HG03457 (cell line): ENCODE results near the gene PEX6.
"Not testable (repeated sequence)": the region's sequence is repeated elsewhere in the genome, so short reads cannot be mapped to it uniquely, and the experiment has no call there.

Experiments
- ATAC-seq: cut with Tn5 transposase; IDR thresholded peaks from one replicate; pipeline ENCODE4 v1.9.1; 2021; ENCODE audit warnings: moderate number of reproducible peaks; ENCODE audit not compliant: unreplicated experiment

Gene PEX6

GRCh38 chr6:42966571-42966970 is 12.4 kb downstream of the PEX6 start:
- ATAC-seq: no peak

DNA sequence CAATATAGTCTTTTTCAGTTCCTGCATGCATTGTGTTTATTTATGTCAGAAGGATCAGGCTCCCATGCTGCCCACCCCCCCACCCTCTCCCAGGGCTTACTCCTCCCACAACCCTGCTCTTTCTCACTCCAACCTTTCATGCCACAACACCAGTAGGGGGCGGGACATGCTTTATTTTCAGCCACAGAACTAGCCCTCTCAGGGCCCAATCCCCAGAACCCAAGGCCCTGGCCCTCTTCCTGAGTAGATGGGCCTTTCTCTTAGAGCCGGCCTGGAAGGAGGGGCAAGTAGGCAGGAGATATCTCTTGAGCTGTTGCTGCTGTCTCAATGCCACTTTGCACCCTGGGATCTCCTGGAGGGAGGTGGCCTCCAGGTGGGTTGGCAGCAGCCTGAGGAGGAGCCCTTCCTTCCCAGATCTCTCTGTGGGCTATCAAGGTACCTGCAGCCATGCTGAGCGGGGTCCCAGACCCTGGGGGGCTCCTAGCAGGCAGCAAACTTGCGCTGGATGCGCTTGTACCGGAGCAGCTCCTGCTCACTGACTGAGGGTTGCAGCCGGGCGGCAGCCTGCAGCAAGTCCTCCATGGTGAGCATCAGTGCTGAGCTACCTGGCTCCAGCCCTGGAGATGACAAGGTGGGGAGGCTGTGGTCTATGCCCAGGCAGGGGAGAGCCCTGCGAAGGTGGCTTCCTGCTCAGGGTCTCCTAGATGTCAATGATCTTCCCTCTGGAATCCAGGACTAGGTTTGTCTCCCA is 15.0 kb downstream of the PEX6 start:
- ATAC-seq: no peak

DNA sequence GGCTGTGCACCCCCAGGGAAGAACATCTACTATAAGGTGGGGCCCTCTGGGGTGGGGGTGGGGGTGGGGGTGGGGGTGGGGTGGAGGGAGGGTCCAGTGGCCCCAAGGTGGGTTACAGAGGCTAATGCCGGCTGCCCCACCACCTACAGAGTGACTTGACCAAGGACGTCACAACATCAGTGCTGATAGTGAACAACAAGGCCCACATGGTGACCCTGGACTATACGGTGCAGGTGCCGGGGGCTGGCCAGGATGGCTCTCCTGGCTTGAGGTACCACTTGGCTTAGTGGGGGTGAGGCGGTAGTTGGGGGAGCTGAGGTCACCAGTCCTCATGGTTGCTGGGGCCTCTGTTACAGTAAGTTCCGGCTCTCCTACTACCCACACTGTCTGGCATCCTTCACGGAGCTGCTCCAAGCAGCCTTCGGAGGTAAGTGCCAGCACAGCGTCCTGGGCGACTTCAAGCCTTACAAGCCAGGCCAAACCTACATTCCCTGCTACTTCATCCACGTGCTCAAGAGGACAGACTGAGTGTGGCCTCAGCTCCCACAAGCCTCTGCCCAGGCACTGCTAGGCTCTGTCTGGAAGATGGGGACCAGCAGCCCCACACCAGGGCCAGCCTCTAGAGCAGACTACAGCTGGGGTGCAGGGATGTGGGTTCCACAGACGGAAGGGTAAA is 15.7 kb downstream of the PEX6 start:
- ATAC-seq: no peak

DNA sequence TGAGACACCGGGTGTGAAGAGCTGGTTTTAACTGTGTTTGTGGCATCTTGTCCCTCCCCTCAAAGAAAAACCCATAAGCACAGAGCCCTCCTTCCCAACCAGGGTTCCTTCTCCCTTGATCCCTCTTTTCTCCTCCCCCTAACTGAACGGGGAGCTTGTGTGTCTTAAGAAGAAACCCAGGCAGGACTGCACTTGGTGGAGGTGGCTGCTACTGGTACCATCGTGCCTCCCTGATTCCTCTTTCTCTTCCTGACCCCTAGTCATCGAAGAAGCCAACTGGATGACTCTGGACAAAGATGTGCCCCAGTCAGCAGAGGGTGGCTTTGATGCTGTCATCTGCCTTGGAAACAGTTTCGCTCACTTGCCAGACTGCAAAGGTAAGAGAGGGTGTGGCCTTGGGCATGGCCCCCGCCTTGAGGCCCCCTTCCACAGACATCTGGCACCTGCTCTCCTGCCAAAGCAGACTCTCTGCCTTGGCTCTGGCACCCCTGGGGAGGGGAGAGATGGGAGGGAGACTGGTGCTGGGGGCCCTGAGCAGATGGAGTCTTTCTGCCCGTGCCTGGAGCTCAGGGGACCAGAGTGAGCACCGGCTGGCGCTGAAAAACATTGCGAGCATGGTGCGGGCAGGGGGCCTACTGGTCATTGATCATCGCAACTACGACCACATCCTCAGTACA is 16.3 kb downstream of the PEX6 start:
- no peak for ATAC-seq

DNA sequence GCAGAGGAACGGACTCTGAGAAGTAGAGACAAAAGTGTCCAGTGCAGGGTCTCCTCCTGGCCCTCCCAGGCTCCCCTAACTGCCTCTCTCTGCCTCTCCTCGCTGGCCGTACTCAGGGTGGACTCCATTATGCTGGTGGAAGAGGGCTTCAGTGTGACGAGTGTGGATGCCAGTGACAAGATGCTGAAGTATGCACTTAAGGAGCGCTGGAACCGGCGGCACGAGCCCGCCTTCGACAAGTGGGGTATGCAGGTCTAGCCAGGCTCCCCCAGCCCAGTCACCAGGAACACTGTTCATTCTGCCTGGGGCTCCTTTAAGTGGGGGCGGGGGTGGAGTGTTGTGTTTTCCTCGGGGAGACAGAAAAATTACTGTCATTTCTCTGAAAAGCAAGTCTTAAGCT is 16.9 kb downstream of the PEX6 start:
- no peak for ATAC-seq

DNA sequence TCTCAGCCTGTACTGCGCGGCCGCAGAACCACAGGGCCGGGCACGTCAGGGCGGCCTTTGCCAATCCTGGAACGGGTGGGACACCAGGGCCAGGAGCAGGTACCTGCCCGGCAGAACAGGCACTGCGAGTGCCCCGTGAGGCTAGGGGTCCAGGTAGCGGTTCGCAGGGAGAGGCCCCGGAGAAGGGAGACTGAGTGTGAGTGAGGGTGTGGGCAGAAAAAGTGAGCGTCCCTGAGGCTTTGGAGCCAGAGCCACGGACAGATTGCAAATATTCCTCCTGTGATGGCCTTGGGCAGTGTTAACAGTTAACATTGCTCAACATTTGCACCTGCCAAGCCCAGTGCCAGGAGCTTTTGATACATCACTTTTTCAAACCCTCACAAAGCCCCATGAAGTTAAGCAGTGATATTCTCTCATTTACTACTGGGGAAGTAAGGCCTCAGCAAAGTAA is 17.9 kb downstream of the PEX6 start:
- ATAC-seq: no peak

GRCh38 chr6:42960243-42961019 is 18.6 kb downstream of the PEX6 start, which contains the start of gene GNMT:
Gene GNMT (plus strand): TSS chr6:42960754. CDS start chr6:42960768, 14 bp downstream.
- ATAC-seq: no peak

GRCh38 chr6:42959917-42960242 is 19.1 kb downstream of the PEX6 start:
- ATAC-seq: no peak

DNA sequence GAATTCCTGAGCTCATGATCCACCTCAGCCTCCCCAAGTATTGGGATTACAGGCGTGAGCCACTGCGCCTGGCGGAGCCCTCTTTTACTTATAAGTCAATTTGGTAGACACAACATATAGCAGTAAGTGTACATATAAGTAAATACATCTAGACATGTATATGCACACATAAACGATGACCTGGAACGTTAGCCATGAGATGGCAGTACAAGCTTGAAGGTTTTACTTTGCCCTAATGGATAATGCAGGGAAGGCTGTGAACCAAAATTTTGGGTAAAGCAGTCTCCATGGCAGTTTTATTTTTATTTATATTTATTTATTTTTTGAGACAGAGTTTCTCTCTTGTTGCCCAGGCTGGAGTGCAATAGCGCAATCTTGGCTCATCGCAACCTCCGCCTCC is 20.9 kb downstream of the PEX6 start:
- ATAC-seq: no peak

- not testable (repeated sequence) for ATAC-seq
Measured at GRCh38 chr6:42954405-42954804, 24.6 kb downstream of the PEX6 start.

GRCh38 chr6:42952389-42952788 is 26.6 kb downstream of the PEX6 start:
- no peak for ATAC-seq

DNA sequence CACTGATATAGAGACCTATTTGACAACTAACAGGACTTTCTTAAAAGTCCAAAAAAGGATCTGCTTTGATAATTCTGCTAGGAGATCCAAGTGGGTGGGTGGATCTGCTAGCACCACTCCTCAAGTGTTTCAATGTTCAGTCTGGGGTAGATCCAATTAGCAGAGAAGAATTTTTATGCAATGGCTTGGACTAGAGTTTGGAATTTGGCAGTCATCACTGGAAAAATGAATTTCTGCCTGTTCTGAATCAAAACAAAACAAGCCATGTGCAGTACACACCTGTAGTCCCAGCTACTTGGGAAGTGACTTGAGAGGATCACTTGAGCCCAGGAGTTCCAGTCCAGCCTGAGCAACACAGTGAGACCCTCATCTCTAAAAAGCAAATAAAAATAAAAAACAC is 31.0 kb downstream of the PEX6 start:
- no peak for ATAC-seq

DNA sequence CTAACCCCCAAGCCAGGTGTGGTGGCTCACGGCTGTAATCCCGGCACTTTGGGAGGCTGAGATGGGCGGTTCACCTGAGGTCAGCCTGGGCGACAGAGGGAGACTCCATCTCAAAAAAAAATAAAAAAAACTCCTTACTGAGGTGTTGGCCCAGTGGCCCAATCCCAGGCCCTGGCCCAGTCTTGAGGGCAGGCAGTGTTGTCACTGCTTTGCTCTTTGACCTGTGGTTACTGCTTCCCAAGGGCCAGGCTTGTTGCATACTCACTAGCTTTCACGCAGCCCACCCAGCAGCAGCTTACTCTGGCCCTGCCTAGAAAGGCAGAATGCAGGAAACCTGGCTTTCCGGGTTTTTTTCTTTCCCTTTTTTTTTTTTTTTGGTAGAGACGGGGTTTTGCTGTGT is 36.5 kb downstream of the PEX6 start:
- no peak for ATAC-seq

GRCh38 chr6:42941356-42941755 is 37.6 kb downstream of the PEX6 start:
- not testable (repeated sequence) for ATAC-seq

DNA sequence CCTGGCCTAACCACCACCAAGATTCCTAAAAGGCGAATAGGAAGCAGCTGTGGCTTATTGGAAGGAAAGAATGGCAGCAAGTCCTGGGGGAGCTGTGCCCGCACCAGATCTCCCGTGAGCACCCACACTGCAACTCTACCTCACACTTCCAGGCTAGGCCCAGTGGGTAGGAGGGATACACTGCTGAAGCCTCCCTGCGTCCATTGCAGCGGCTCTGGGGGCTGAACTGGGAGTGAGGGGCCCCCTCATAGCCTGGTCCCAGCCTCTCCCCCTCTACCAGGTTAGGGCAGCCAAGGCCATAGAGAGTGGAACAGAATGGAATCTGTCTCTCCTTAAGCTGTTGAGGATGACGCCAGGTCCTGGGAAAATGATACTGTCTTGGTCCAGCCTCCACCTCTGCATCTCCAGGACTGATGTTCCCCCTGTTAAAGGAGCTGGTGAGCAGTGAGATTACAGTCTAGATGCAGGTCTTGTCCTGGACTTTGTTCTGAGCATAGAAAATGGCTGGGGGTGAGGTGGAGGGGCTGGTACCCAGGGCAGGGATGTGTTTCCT is 38.4 kb downstream of the PEX6 start:
- ATAC-seq: no peak

GRCh38 chr6:42939810-42940167 is 39.2 kb downstream of the PEX6 start:
- no peak for ATAC-seq

GRCh38 chr6:42938987-42939809 is 39.8 kb downstream of the PEX6 start:
- no peak for ATAC-seq

DNA sequence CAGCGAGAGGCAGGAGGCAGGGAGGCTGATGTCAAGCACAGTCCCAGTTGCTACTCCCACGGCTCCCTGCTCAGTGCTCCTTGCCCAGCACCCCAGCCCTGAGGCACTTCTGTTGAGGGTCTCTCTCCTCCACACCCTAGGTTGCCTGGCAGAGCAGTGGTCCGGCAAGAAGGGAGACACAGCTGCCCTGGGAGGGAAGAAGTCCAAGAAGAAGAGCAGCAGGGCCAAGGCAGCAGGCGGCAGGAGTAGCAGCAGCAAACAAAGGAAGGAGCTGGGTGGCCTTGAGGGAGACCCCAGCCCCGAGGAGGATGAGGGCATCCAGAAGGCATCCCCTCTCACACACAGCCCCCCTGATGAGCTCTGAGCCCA is 40.6 kb downstream of the PEX6 start:
- no peak for ATAC-seq

DNA sequence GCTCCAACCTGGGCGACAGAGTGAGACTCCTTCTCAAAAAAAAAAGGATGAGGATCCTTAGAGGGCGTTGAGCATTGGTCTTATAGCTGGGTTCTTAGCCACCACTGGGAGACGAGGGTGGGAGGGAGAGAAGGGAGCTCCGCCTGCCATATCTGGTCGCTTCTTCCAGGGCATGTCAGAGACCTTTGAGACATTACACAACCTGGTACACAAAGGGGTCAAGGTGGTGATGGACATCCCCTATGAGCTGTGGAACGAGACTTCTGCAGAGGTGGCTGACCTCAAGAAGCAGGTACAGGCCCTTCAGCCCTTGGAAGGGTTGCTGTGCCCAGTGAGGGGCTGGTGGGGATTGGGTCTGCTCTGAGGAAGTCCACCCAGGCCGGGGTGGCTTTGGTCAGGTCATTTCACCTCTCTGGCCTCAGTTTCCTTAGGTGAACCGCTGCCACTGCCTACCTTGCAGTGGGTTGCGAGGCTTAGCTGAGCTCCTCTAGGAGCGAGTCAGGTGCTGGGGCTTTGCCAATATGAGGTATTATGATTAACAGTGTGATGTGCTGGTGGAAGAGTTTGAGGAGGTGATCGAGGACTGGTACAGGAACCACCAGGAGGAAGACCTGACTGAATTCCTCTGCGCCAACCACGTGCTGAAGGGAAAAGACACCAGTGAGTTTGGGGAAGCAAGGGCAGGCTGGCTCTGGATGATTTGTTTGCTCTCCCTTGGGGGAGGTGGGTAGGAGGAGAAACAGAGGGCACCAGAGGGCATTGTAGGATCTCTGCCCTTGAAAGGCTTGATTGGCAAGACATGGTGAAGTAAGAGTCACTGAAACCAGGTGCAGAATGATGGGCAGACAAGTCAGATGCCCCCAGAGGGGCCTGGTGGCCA is 41.2 kb downstream of the PEX6 start:
- ATAC-seq: no peak
